HG03457 (cell line): Measurements from ENCODE around the gene KRT79.

Experiments used
- ATAC-seq: cut with Tn5 transposase; IDR thresholded peaks from one replicate; pipeline ENCODE4 v1.9.1; 2021; ENCODE audit warnings: moderate number of reproducible peaks; ENCODE audit not compliant: unreplicated experiment

Gene KRT79

DNA sequence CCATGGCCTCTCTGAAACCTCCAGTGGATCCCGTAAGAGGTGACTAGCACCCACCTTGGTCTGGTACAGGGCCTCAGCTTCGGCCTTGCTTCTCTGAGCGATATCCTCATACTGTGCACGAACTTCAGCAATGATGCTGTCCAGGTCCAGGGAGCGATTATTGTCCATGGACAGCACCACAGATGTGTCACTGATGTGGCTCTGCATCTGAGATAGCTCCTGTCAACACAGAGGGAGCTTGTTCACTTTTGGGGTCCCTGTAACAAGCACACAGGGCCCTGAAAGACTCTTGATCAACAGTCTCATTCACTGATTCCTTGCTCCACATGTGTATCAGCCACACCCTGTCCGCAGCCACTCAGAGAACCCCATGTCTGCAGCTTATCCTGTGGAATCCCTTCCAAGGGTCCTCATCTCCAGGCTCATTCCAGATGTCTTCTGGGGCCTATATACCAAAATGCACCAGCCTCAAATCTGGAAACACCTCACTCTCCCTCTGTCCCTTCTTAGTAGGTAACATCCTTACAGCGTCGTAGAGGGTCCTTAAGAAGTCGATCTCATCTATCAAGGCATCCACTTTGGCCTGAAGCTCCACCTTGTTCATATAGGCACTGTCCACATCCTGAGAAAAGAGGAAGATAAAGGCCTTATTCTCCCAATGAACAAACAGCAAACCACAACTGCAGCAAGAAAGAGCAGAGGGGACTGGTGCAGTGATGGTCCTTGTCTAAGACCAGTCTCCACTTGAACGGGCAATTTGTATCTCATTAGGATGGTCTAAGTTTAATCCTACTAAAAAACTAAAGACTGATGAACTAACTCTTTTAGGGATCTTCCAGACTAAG lies 41.7 kb downstream of the KRT79 start:
- no peak for ATAC-seq

GRCh38 chr12:52791271-52792184 lies 42.6 kb downstream of the KRT79 start:
- no peak for ATAC-seq

GRCh38 chr12:52790427-52791270 lies 43.5 kb downstream of the KRT79 start:
- no peak for ATAC-seq

- ATAC-seq, result no peak
Observed at GRCh38 chr12:52789637-52790426, 44.3 kb downstream of the KRT79 start.

- ATAC-seq, result no peak
Observed at GRCh38 chr12:52788876-52789636, 45.1 kb downstream of the KRT79 start.

- no peak for ATAC-seq
Observed at GRCh38 chr12:52788192-52788875, 45.8 kb downstream of the KRT79 start.

DNA sequence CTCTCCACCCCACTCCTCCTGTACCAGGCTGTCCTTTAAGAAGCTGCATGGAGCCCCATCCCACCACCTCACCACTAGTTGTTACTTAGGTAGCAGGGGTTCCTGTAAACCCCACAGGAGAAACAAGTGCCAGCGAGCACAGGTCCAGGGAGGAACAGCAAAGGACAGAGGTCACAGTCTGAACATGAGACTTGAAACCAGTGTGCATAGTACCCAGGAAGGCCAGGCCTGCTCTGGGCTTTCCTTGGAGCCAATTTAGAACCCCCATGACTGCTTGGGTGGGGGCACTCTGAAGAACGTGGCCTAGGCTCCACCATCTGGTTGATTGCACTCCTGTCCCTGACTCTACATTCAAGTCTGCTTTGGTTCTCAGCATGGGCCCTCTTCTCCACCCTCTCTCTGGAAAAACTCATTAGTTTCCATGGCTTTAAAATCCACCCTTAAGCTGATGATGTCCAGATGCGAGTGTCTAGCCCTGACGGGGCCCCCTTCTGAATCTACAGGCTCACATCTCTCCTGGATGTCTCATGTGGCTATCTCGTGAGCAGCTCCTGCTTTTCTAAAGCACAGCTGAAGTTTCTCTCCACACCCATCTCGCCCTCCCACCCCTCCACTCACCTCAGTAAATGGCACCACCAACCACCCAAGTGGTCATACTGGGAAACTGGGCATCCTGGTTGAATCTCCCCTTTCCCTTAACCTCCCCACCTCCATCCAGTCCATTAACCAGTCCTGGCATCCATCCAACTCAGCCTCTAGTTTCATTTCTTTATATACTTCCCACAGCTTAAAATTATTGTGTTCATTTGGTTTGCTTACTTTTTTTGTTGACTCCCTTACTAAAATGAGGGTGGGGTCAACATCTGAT lies 46.6 kb downstream of the KRT79 start:
- ATAC-seq, result no peak

DNA sequence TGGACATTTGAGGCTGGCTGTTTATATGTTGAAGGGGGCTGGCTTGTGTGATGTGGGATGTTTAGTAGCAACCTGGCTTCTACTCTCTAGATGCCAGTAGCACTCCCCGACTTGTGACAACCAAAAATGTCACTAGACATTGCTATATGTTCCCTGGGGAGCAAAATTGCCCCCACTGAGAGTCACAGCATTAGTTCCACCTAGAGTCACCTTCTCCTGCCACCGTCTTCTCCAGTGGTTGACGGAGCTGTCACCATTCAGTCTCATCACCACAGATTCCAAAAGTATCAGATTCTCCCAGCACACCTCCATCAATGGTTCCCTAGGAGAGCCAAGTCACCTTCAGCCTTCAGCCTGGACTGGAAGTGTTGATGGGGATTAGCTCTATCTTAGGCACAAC lies 49.2 kb downstream of the KRT79 start:
- ATAC-seq, result no peak

DNA sequence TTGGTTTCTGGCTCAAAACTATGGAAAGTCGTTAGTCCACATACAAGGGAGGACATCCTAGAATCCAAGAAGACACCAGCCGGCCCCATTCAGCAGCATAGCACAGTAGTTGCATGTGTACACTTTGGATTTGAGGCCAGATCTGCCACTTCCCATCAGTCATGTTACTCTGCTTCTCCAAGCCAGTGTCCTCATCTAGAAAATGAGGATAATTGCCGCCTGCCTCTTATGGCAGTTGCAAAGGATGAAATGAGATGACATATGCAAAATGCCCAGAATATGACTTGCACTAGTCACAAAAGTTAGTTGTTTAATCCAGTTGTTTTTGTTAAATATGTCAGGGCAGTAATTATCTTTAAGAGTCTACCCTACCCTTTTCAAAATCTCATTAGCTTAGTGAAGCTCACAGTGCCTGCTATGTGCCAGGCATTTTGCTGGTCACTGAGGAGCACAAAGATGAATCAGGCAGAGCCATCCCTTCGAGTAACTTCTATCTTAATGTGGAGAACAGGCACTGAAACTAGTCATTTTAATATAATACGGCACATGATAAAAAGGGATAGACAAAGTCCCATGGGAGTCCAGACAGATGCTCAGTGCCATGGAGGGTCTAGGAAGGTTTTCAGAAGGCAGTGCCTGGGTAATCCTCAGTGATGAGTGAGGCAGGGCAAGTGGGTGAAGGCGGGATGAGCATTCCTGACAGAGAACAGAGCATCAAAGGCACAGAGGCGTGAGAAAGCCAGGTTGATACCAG lies 50.4 kb downstream of the KRT79 start:
- no peak for ATAC-seq

DNA sequence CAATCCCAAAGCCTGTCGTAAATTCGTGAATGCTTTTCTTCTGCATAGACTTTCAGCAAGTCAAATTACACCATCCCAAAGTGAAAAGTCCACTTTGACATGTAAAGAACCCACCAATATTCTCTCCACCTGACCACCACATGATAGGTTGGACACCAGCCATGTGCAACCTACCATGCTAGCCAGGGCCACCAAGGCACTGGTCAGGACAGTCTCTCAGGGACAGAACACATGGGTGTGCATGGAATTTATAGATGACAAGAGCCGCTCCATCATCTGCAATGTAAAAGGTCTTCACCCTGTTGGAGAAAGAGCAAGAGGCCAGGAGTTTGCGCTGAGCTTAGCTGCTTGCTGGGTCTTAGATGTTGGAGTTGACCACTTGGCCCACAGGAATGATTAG lies 51.6 kb downstream of the KRT79 start:
- ATAC-seq, result no peak

- no peak for ATAC-seq
Observed at GRCh38 chr12:52781399-52782082, 52.6 kb downstream of the KRT79 start.

DNA sequence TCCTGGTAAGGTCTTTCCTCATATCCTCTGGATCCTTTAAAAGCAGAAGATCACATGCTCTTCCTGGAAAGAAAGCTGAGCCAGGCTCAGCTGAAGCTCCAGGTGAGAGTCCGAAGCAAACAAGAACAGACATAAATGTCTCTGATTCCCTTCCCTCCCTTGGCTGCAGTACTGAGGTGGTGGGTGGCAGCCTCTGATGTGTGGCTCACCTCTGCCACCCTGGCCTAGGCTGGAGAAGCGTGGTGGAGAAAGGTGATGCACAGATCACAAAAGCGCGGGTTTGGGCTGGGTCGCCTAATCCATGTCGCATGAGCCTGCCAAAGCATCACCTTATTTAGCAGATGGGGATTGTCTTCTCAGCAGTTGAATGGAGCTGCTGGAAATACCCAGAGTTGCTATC lies 54.2 kb downstream of the KRT79 start:
- ATAC-seq, result no peak

GRCh38 chr12:52778833-52779232 lies 55.3 kb downstream of the KRT79 start:
- no peak for ATAC-seq

- no peak for ATAC-seq
Observed at GRCh38 chr12:52777566-52777965, 56.5 kb downstream of the KRT79 start.

DNA sequence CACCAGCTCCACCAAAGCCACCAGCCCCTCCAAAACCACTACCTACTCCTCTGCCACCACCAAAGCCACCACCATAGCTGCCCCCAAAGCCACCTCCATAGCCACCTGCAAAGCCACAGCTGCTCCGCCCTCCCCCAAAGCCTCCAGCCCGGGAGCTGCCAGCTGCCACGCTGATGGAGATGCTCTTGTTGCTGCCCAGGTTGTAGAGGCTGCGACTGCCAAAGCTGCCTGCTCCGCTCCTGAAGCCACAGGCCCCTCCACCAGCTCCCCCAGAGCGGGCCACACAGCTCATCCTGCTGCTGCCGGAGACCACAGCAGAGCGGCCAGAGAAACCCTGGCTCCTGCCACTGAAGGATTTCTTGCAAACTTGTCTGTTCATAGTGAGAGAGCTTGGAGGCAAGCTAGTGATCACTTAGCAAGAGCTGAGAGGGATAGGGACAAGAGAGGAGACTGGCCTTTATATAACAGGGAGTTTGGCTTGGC lies 57.2 kb downstream of the KRT79 start, which contains the start of gene KRT76:
Gene KRT76, minus strand, starts transcription at position 433 of the 483 bp plus-strand sequence. Its CDS starts 54 bp downstream, at position 379.
- ATAC-seq, result no peak

DNA sequence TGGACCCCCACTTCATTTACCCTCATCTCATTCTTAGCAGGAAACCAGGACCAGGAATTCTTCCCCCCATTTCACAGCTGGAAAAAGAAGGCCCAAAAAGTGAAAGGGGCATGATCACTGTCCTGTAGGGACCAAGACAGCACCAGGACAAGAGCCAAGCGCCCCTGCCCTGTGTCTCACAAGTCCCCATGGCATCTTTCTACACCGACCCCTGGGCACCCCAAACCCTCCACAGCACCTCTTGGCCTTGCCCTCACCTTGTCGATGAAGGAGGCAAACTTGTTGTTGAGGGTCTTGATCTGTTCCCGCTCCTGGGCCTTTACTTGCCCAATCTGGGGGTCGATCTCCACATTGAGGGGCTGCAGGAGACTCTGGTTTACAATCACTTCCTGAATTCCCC lies 57.7 kb downstream of the KRT79 start:
- no peak for ATAC-seq
